Nephron (organoid): ENCODE measurements around the gene PRKCG.
"Not testable (repeated sequence)": the region's sequence is repeated elsewhere in the genome, so short reads cannot be mapped to it uniquely, and the experiment has no call there.

Experiments used
- H3K27ac Mint-ChIP-seq, 3 experiments: 2 replicates each; pipeline ENCODE4 v1.8.0; 2020; ENCODE audit warnings: mixed read lengths in 3 of 3, mild to moderate bottlenecking in 2 of 3, moderate library complexity in 1 of 3
- H3K27me3 Mint-ChIP-seq: 2 replicates; pipeline ENCODE4 v1.8.0; 2021; ENCODE audit warnings: low read depth, mild to moderate bottlenecking, moderate library complexity, mixed read lengths
- H3K36me3 Mint-ChIP-seq: 2 replicates; pipeline ENCODE4 v1.8.0; 2020; ENCODE audit warnings: low read depth, mixed read lengths
- H3K4me1 Mint-ChIP-seq: 2 replicates; pipeline ENCODE4 v1.8.0; 2020; ENCODE audit warnings: mixed read lengths
- H3K4me3 Mint-ChIP-seq, 3 experiments: 2 replicates each; pipeline ENCODE4 v1.8.0; 2020; ENCODE audit warnings: mild to moderate bottlenecking in 3 of 3, mixed read lengths in 3 of 3, moderate library complexity in 2 of 3
- H3K9me3 Mint-ChIP-seq: 2 replicates; pipeline ENCODE4 v1.8.0; 2020; ENCODE audit warnings: mixed read lengths
- CTCF ChIP-seq, 3 experiments: fragments of 200-600 bp; sonication (generic); IDR thresholded peaks; one replicate each; pipeline ENCODE4 v1.5.0; 2021; ENCODE audit warnings: antibody characterized with exemption in 3 of 3; ENCODE audit not compliant: unreplicated experiment in 3 of 3

The PRKCG gene

GRCh38 chr19:53867225-53868090, 14.5 kb upstream of the PRKCG start, which contains the start of gene MYADM:
Gene MYADM, plus strand, starts transcription at chr19:53867883. Its CDS starts 5,647 bp downstream, at chr19:53873530.
- peaks cover 8% of the 10 kb centered on the region for H3K36me3 Mint-ChIP-seq
- TF ChIP-seq CTCF (IDR thresholded peaks at IDR 0.05; ENCODE audit: unreplicated experiment in 3 of 3) = no peak
- H3K4me1 Mint-ChIP-seq = peaks cover 28% of the 10 kb centered on the region
- no peaks in the 10 kb centered on the region for H3K27me3 Mint-ChIP-seq
- H3K9me3 Mint-ChIP-seq = no peaks in the 10 kb centered on the region
- H3K4me3 Mint-ChIP-seq = peak within 1 kb of the TSS; percentile 99 to 100 (median 100)
- H3K27ac Mint-ChIP-seq = peak within 1 kb of the TSS; percentile 97 to 99 (median 99)

GRCh38 chr19:53868091-53868891, 13.7 kb upstream of the PRKCG start:
- no peaks in the 10 kb centered on the region for H3K9me3 Mint-ChIP-seq
- no peaks in the 10 kb centered on the region for H3K27me3 Mint-ChIP-seq
- peak overlapping the region; percentile 99 to 100 (median 100) for H3K4me3 Mint-ChIP-seq
- H3K36me3 Mint-ChIP-seq = peaks cover 13% of the 10 kb centered on the region
- peaks cover 28% of the 10 kb centered on the region for H3K4me1 Mint-ChIP-seq
- TF ChIP-seq CTCF (IDR thresholded peaks at IDR 0.05; ENCODE audit: unreplicated experiment in 3 of 3) = no peak
- peak overlapping the region; percentile 97 to 99 (median 99) for H3K27ac Mint-ChIP-seq

- H3K27me3 Mint-ChIP-seq = no peaks in the 10 kb centered on the region
- H3K36me3 Mint-ChIP-seq = peaks cover 21% of the 10 kb centered on the region
- peak overlapping the region; percentile 44 to 99 (median 97) for H3K27ac Mint-ChIP-seq
- peaks cover 35% of the 10 kb centered on the region for H3K4me1 Mint-ChIP-seq
- peak overlapping the region; percentile 99 to 100 (median 100) for H3K4me3 Mint-ChIP-seq
- peak; percentile 20 to 33 (median 30) for TF ChIP-seq CTCF (IDR thresholded peaks at IDR 0.05; ENCODE audit: unreplicated experiment in 3 of 3)
- H3K9me3 Mint-ChIP-seq = no peaks in the 10 kb centered on the region
These were observed 12.8 kb upstream of the PRKCG start for GRCh38 chr19:53868892-53869804.

GRCh38 chr19:53869805-53870484, 12.1 kb upstream of the PRKCG start:
- H3K36me3 Mint-ChIP-seq = peaks cover 29% of the 10 kb centered on the region
- H3K4me3 Mint-ChIP-seq = peak overlapping the region; percentile 99 to 100 (median 100)
- H3K9me3 Mint-ChIP-seq, H3K27me3 Mint-ChIP-seq: not testable (repeated sequence)
- H3K4me1 Mint-ChIP-seq = peaks cover 43% of the 10 kb centered on the region
- peak overlapping the region; percentile 59 to 99 (median 65) for H3K27ac Mint-ChIP-seq

GRCh38 chr19:53870485-53870844, 11.5 kb upstream of the PRKCG start:
- Mint-ChIP-seq H3K4me1 (peaks cover 43% of the 10 kb centered on the region), H3K4me3 (peak overlapping the region; percentile 81 to 86 (median 83)), H3K27me3 (no peaks in the 10 kb centered on the region), H3K27ac (peak overlapping the region; percentile 41 to 70 (median 65)), H3K9me3 (no peaks in the 10 kb centered on the region), H3K36me3 (peaks cover 29% of the 10 kb centered on the region)
- no peak for TF ChIP-seq CTCF (IDR thresholded peaks at IDR 0.05; ENCODE audit: unreplicated experiment in 3 of 3)
